ENCODE measurements around the gene RAB27A.
"Not testable (repeated sequence)": the region's sequence is repeated elsewhere in the genome, so short reads cannot be mapped to it uniquely, and the experiment has no call there.

RAB27A gene

DNA sequence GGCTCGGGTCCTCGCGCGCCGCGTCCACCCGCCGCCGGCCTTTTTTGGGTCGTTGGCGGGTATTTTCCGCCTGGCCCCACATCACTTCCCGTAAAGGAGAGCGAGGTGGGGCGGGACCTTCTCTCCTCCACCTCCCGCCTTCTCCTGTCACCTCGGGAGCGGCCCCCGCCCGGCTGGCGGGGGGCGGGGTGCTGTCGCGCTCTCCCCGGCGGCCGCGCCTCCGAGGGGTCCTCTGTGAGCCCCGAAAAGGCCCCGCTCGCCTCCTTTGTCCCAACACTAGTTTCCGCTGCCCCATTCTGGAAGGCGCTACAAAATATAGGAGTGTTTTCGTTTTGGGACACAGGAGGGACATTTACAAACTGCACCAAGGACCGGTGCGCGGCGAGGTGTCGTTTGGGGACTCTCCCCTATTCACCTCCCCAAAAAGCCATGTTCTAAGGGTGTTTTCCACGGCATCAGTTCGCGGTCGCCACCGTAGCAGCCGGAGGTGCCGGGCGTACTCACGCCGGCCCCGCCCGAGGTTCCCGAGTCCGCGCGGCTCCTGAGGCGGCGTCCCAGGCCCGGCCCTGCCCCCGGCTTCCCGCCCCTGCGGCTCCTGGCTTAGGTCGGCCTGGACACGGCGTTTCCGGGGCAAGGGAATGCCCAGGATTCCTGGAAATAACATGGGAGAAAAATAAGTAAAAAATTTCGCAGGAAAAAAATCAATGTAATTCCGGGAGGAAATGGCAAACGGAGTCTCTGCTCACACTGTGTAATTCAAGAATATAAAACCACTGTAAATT, at the start of gene RAB27A:
Gene RAB27A (minus strand): TSS at position 68 of the 782 bp plus-strand sequence. CDS start 54,879 bp downstream, outside the sequence.
- peak in 6 of 10 donors; percentile 4 to 91 (median 29) for DNase-seq
- intact Hi-C loops (cut with DNase I), result loop anchor here (1.0 kb wide), 1 partner anchor 73 kb away; no protein-coding TSS in a partner anchor

- DNase-seq, result no peak
- intact Hi-C loops (cut with DNase I), result no loop called here
Measured at GRCh38 chr15:55337160-55337559, 47.5 kb upstream of the RAB27A start.

DNA sequence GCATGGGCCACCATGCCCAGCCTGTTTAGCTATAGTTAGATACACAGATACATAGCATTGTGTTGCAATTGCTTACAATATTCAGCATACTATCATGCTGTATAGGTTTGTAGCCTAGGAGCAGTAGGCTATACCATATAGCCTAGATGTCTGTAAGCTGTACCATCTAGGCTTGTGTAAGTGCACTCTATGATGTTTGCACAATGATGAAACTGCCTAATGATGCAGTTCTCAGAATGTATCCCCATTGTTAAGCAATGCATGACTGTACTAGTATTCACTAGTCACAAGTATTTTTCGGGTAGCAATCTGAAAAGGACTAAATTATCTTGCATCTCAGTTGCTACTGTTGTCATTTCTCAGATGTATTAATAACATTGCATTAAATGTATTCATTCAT, 45.4 kb upstream of the RAB27A start:
- intact Hi-C loops (cut with DNase I), result no loop called here

DNA sequence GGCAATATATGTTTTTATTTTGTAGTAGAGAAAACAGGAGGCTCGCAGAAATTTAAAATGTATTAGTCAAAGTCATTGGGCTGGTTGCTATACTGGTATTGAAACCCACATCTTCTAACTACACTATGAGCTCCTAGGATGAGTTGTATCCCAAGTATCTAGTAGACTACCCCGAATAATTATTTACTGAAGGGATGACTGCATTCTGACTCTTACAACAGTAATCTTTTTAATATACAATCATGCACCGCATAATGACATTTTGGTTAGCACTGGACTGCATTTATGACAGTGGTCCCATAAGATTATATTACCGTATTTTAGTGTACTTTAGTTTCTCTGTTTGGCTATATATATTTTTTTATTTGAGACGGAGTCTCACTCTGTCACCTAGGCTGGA, 44.8 kb upstream of the RAB27A start:
- no peak for DNase-seq
- intact Hi-C loops (cut with DNase I), result no loop called here

More for the DNA sequence above, 45.4 kb upstream of the RAB27A start:
- no peak for DNase-seq

DNA sequence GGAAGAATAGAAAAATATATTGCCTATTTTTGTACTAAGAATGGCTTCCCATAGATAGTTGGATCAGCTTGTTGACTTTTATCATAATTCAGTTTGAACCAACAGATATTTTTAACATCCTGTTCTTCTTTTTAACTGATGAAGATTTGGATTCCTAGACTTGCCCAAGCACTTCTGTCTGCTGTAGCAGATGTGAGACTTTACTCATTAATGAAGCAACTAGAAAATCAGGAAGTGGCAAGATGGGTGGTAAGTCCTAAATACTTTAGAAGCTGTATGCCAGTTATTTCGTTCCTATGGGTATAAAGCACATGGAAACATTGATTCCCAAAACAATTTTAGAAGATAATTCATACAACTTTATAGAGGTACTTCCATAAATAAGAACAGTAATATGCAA, 37.8 kb upstream of the RAB27A start:
- intact Hi-C loops (cut with DNase I), result no loop called here
- DNase-seq, result no peak

- no peak for DNase-seq
- intact Hi-C loops (cut with DNase I), result no loop called here
Measured at GRCh38 chr15:55322467-55322866, 32.9 kb upstream of the RAB27A start.

- no peak for DNase-seq
- intact Hi-C loops (cut with DNase I), result no loop called here
Measured at GRCh38 chr15:55320963-55321362, 31.4 kb upstream of the RAB27A start.

- DNase-seq, result no peak
- intact Hi-C loops (cut with DNase I), result no loop called here
Measured at GRCh38 chr15:55320238-55320550, 30.6 kb upstream of the RAB27A start.

DNA sequence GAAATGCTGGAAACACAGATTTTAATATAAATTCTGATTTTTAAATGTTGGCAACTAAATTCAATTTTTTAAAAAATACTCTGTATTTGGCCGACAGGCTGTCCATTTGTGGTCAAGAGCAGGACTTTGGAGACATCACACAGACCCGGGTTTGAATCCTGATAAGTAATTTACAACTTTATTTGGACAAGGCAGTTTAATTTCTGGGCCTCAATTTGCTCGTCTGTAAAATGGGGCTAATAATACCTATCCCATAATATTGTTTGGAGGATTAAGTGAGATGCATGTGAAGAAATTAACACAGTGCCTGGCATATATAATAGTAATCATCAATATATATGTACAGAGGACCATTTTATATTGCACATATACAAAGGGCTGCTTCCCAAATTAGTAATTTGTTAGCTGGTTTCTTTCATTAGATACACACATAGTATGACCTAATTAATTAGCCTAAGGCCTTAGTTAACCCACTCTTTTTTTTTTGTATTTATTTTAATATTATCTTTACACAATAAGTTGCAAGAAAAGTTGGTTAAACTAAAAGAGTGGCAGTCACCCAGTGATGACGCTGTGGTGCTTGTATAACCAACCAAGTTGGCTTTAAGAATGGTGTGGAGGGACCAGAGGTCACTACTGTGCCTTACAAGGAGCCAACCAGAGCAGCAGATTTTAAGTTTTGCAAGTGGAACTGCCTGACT, 30.1 kb upstream of the RAB27A start:
- intact Hi-C loops (cut with DNase I), result loop anchor here (5.0 kb wide), 1 partner anchor 88 kb away; the partner anchor contains the start of genes CCPG1 and PIERCE2
- DNase-seq, result no peak

DNA sequence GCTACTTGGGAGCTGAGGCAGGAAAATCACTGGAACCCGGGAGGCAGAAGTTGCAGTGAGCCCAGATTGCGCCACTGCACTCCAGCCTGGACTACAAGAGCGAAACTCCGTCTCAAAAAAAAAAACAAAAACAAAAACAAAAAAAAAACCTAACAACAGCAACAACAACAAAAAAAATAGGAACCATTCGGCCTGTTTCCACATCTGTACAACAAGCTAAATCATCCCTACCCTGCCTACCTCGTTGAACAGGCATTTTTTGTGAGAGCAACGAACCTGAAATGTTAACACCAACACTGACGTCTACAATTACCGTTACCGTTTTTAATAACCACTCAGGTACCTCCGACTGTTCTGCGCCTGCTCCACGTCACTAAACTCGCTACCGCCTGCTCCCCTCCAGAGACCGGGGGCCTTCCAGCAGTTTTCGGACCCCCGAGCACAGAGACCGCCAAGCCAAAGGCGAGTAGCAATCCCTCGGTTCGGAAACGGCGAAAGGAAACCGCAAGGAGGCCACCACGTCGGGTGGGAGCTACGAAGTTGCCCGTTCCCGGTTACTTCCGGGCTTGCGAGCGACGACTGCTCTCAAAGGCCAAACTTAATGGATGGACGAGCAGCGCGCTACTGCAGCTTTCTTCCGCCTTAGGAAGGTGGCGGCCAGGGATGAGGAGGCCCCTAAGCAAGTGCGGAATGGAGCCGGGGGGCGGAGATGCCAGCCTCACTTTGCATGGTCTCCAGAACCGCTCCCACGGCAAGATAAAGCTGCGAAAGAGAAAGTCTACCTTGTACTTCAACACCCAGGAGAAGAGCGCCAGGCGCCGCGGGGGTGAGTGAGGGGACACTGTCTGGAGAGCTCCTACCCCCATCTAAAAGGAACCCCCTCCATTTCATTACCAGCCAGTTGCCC, 29.2 kb upstream of the RAB27A start, which contains the start of the genes PIGB and PIGBOS1:
Gene PIGB (plus strand): TSS at position 635 of the 907 bp plus-strand sequence. CDS start 29 bp downstream, at position 664.
Gene PIGBOS1 (minus strand): TSS at position 536 of the 907 bp plus-strand sequence. CDS start 1,331 bp downstream, outside the sequence.
- peak; percentile 73 to 97 (median 84) for DNase-seq
- intact Hi-C loops (cut with DNase I), result loop anchor here (5.0 kb wide), 1 partner anchor 88 kb away; the partner anchor contains the start of genes CCPG1 and PIERCE2

GRCh38 chr15:55302801-55303200, 13.2 kb upstream of the RAB27A start:
- intact Hi-C loops (cut with DNase I); DNase-seq: not testable (repeated sequence)

- no peak for DNase-seq
- intact Hi-C loops (cut with DNase I), result no loop called here
Measured at GRCh38 chr15:55297315-55297714, 7.7 kb upstream of the RAB27A start.

DNA sequence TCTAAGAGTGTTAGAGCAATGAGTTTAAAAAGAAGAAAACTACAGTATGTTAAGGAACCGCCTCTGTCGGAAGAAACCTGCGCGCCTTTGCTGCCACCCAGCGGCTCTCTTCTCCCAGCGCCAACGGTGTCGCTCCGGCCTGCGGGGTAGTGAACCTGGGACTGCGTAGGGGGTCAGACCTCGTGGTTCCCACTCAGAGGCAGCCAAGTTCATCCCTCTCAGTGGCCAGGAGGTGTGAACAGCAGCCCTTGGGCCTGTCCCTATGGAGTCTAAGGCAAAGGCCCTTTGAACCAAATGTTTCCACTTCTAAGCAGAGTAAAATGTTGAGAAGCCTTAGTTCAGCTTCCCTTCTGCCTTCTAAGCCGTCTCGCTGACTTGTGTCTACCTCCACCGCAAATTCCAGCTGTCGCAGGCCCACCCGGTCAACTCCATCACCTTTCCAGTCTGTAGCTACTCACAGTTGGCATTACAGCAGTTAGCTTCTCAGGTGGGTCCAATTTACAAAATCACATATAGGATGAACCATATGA, 980 bp upstream of the RAB27A start:
- intact Hi-C loops (cut with DNase I), result loop anchor here (1.0 kb wide), 1 partner anchor 73 kb away; no protein-coding TSS in a partner anchor
- peak; percentile 70 to 97 (median 83) for DNase-seq

- no peak for DNase-seq
- intact Hi-C loops (cut with DNase I), result no loop called here
Measured at GRCh38 chr15:55289011-55289745, 435 bp downstream of the RAB27A start.

DNA sequence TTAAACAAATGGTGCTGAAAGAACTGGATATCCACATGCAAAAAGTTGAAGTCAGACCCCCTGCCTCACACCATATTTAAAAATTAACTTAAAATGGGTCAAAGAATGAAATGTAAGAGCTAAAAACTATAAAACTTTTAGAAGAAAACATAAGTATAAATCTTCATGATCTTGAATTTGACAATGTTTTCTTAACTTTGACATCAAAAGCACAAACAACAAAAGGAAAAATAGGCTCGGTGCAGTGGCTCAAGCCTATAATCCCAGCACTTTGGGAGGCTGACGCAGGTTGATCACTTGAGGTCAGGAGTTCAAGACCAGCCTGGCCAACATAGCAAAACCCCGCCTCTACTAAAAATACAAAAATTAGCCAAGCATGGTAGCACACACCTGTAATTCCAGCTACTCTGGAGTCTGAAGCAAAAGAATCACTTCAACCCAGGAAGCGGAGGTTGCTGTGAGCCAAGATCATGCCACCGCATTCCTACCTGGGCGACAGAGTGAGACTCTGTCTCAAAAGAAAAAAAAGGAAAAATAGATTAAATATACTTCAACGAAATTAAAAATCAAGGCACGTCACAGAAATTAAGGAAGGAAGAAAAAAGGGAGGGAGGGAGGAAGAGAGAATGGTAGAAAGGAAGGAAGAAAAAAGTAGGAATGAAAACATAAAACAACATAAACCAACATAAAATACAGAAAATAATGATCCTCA, 1.5 kb downstream of the RAB27A start:
- intact Hi-C loops (cut with DNase I), result no loop called here
- DNase-seq, result no peak

- DNase-seq; intact Hi-C loops (cut with DNase I): not testable (repeated sequence)
Measured at GRCh38 chr15:55286442-55287189, 3.0 kb downstream of the RAB27A start.

GRCh38 chr15:55284426-55284825, 5.2 kb downstream of the RAB27A start:
- no peak for DNase-seq
- intact Hi-C loops (cut with DNase I), result no loop called here
